SK-N-SH (cell line): ENCODE results near the gene NBL1.

Experiments used
- EP300 ChIP-seq, 2 experiments: IDR thresholded peaks; 2 replicates each; pipeline versions ENCODE4 v1.4.0 to v1.6.1; 2012; ENCODE audit warnings: borderline replicate concordance in 1 of 2, low read depth in 1 of 2, low read length in 1 of 2
- GABPA ChIP-seq: IDR thresholded peaks from 2 replicates; pipeline ENCODE4 v1.4.0; 2012; ENCODE audit warnings: low read depth, mild to moderate bottlenecking
- JUND ChIP-seq: IDR thresholded peaks from 2 replicates; pipeline ENCODE4 v1.4.0; 2012
- MEF2A ChIP-seq: IDR thresholded peaks from 2 replicates; pipeline ENCODE4 v1.4.0; 2012; ENCODE audit warnings: low read depth, borderline replicate concordance
- POLR2AphosphoS5 ChIP-seq: IDR thresholded peaks from 2 replicates; pipeline ENCODE4 v1.6.1; 2012; ENCODE audit warnings: low read depth, low read length
- RAD21 ChIP-seq: IDR thresholded peaks from 2 replicates; pipeline ENCODE4 v1.6.1; 2012; ENCODE audit warnings: mild to moderate bottlenecking, low read length
- RCOR1 ChIP-seq: fragments of 150-350 bp; IDR thresholded peaks from 2 replicates; pipeline ENCODE4 v1.6.1; 2017; ENCODE audit warnings: antibody characterized with exemption, low read length
- RFX5 ChIP-seq: IDR thresholded peaks from 2 replicates; pipeline ENCODE4 v1.6.1; 2012; ENCODE audit warnings: mild to moderate bottlenecking, improper control_type of control experiment, low read length
- SIN3A ChIP-seq: IDR thresholded peaks from 2 replicates; pipeline ENCODE4 v1.6.1; 2012; ENCODE audit warnings: low read depth, mild to moderate bottlenecking, low read length, moderate library complexity, borderline replicate concordance
- SMC3 ChIP-seq: IDR thresholded peaks from 2 replicates; pipeline ENCODE4 v1.6.1; 2012; ENCODE audit warnings: low read depth, low read length, improper control_type of control experiment
- TAF1 ChIP-seq: IDR thresholded peaks from 2 replicates; pipeline ENCODE4 v1.6.1; 2012; ENCODE audit warnings: low read depth, mild to moderate bottlenecking, low read length, moderate library complexity, borderline replicate concordance
- TF ChIP-seq, protein P1 (sequence below): fragments of 200-600 bp; sonication (generic); IDR thresholded peaks from 2 replicates; pipeline ENCODE4 v1.6.1; 2017; ENCODE audit warnings: antibody characterized with exemption, mild to moderate bottlenecking, moderate library complexity
- TF ChIP-seq, protein P2 (sequence below): fragments of 150-350 bp; IDR thresholded peaks from 2 replicates; pipeline ENCODE4 v1.6.1; 2017; ENCODE audit warnings: antibody characterized with exemption, low read length, low read depth, borderline replicate concordance

GRCh38 chr1:19646377-19647319, 2.5 kb downstream of the NBL1 start:
- TF ChIP-seq, protein P1, sequence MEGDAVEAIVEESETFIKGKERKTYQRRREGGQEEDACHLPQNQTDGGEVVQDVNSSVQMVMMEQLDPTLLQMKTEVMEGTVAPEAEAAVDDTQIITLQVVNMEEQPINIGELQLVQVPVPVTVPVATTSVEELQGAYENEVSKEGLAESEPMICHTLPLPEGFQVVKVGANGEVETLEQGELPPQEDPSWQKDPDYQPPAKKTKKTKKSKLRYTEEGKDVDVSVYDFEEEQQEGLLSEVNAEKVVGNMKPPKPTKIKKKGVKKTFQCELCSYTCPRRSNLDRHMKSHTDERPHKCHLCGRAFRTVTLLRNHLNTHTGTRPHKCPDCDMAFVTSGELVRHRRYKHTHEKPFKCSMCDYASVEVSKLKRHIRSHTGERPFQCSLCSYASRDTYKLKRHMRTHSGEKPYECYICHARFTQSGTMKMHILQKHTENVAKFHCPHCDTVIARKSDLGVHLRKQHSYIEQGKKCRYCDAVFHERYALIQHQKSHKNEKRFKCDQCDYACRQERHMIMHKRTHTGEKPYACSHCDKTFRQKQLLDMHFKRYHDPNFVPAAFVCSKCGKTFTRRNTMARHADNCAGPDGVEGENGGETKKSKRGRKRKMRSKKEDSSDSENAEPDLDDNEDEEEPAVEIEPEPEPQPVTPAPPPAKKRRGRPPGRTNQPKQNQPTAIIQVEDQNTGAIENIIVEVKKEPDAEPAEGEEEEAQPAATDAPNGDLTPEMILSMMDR: no peak
- TF ChIP-seq RCOR1 (no peak), JUND (no peak), SMC3 (no peak), SIN3A (no peak), GABPA (no peak), MEF2A (no peak), RFX5 (no peak), TAF1 (no peak), RAD21 (no peak), EP300 (IDR thresholded peaks at IDR 0.05; ENCODE audit: borderline replicate concordance in 1 of 2, low read depth in 1 of 2, low read length in 1 of 2) (no peak), POLR2AphosphoS5 (no peak)
- TF ChIP-seq, protein P2, sequence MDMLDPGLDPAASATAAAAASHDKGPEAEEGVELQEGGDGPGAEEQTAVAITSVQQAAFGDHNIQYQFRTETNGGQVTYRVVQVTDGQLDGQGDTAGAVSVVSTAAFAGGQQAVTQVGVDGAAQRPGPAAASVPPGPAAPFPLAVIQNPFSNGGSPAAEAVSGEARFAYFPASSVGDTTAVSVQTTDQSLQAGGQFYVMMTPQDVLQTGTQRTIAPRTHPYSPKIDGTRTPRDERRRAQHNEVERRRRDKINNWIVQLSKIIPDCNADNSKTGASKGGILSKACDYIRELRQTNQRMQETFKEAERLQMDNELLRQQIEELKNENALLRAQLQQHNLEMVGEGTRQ: no peak
